IPS DF 4.7 (cell line): ENCODE results near the gene PPP1R13B.

ENCODE experiments used
- DNase-seq: peaks from one replicate; pipeline ENCODE4 v3.0.0-alpha.2; 2013; ENCODE audit warnings: low spot score; ENCODE audit errors: extremely low read depth

The PPP1R13B gene

DNA sequence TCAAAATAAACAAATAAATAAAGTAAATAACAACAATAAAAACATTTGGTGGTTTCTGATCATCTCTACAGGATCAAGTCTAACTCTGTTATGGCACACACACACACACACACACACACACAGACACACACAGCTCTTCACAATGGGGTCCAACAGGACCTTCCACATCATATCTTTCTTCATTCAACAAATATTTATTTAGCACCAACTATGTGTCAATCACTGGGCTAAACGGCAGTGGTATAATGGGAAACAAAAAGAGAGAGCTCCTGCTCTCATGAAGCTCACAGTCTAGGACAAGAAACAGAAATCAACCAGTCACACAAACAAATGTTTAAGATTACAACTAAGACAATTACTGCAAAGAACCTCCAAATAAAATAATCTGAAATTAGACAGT, 9.3 kb downstream of the PPP1R13B start:
- no peak for DNase-seq

DNA sequence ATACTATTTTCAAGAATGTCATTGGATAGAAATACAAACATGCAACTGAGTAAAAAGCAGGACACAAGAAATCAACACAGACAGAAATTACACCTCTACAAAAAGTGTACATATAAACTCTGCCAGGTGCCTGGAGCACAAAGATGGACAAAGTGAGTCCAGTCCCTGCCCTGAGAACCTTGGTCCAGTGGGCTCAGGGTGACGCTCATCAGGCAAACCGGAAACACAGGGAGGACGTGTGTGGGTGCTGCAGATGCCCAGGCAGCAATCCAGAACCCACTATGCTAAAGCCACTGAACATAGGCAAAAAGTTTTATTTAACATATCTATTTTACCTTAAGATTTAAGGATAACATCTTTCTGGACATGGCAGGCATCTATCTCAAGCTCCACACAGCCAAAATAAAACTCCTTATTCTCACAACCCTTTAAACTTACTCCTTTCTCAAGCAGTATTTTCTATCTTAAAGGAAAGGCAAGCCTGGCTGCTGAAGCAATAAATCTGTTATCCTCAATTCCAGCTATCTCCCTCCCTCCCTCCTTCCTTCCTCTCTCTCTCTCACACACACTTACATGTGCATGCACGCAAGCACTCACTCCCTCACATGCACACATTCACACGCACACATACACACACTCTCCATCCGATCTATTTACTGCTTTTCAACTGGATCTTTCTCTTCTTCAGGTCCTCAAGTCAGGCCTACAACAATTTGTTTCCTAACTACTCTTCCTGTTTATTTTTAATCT, 10.2 kb downstream of the PPP1R13B start:
- DNase-seq, result no peak

DNA sequence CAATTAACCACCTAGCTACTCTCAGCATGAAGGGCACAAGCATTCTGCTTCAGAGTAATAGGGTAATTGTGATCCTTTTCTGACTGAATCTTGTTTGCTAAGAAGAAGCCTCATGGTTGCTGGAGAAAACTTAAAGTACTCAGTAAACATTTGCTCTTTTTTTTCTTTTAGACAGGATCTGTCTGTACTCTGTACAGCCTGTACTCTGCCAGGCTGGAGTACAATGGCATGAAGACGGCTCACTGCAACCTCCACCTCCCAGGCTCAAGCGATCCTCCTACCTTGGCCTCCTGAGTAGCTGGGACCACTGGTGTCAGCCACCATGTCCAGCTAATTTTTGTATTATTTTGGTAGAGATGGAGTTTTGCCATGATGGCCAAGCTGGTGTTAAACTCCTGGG, 12.4 kb downstream of the PPP1R13B start:
- no peak for DNase-seq

DNA sequence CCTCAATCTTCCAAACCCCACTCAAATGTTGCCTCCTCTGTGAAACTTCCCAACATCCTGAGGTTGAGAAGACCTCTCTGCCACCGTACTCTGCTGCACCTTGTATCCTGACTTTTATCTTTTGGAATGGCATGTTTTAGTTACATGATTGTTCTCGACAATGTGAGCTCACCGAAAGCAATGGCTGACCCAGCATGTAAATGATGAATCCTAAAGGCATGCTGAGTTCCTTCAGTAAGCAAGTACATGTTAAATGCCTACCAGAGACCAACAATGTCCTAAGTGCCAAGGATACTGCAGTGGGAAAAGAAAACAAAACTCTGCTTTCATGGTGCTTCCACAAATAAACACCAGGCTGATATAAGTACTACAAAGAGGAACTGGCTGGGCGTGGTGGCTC, 13.7 kb downstream of the PPP1R13B start:
- no peak for DNase-seq

DNA sequence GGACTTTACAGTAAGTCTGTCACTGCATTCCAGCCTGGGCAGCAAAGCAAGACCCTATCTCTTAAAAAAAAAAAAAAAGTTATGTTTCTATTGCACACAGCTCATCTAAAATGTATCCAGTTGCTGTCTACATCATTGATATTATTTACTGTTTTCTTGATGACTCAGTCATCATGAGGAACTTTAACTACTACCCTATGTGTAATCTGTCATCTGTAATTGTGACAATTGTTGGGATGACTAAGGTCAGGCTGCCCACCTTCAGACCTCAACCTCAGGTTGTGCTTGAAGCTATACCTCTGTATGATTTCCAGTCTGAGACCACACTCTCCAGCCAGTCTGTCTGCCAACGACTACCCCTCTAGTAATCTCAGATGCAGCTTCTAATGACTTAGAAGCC, 15.3 kb downstream of the PPP1R13B start:
- DNase-seq, result no peak

DNA sequence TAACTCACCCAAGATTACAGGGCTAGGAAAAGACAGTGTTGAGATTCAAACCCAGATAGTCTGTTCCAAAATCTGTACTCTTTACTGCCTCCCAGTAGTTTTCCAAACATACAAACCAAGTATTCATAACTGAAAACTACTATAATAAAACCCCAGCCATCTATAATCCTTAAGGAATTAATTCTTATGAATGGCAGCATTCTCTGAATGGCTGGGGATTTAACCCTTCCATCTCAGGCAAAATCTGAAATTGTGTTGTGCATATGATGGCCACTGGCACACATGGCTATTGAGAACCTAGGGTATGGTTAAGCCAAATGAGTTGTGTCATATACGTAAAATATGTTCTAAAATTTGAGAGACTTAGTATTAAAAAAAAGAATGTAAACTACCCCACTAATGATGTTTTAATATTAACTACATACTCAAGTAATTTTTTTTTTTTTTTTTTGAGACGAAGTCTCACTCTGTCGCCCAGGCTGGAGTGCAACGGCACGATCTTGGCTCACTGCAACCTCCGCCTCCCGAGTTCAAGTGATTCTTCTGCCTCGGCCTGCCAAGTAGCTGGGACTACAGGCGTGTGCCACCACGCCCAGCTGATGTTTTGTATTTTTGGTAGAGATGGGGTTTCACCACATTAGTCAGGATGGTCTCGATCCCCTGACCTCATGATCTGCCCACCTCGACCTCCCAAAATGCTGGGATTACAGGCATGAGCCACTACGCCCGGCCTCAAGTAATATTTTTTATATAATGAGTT, 16.7 kb downstream of the PPP1R13B start:
- DNase-seq, result no peak

DNA sequence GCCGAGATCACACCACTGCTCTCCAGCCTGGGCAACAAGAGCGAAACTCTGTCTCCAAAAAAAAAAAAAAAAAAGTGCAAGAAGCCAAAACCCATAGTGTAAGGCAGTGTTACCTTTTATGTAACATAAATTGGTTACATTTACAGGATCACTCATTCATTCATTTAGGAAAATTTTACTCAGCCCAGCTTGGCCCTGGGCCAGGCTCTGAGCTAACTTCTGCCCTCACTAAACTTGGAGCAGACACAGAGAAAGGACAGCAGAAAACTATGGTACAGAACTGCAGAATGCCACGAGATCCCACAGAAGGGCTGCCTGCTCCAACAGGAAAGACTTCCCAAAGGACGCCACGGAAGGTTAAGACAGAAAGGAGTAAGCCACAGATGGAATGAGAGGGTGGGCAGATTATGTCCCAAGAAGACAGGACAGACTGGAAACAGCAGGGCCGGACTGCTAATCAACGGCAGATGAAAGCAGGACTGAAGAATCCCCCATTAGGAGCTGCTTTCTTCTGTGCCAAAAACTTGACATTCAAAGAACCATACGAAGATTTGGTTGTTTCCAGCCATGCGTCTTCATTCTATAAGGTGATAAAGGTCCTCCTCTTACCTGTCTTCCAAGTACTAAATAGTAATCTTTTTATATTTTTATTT, 18.9 kb downstream of the PPP1R13B start:
- DNase-seq, result no peak

DNA sequence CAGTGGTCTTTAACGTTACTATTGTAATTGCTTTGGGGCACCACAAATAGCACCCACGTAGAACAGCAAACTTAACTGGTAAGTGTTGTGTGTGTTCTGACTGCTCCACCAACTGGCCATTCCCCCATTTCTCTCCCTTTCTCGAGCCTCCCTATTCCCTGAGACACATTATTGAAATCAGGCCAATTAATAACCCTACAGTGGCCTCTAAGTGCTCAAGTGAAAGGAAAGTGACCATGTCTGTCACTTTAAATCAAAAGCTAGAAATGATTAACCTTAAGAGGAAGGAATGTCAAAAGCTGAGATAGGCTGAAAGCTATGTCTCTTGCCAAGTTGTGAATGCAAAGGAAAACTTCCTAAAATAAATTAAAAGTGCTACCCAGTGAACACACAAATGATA, 22.3 kb downstream of the PPP1R13B start:
- no peak for DNase-seq

DNA sequence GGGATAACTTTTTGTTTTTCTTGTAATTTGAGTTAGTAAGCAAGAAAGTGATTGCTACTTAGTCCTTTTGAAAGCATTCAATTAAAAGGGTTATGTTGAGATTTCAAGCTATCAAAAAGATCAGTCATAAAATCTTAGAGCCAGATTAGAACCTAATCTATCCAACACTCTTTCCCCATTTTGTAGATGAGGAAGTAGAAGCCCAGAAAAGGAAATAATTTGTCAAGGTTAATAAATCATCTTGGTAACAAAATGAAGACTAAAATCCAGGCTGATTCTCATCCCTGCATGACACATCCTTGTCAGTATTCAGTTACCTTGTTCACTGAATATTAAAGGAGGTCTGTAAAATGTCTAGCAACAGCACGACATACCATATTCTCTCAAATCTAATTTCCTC, 26.5 kb downstream of the PPP1R13B start:
- no peak for DNase-seq

DNA sequence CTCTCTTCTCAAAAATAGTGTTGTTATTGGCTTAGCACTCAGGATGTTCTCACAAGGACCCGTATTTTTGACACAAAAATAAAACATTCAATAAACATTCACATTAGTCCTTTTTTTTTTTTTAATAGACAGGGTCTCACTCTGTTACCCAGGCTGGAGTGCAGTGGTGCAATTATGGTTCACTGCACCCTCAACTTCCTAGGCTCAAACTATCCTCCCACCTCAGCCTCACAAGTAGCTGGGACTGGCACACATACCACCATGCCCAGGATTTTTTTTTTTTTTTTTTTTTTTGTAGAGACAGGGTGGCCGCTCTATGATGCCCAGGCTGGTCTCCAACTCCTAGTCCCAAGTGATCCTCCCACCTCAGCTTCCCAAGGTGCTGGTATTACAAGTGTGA, 27.0 kb downstream of the PPP1R13B start:
- no peak for DNase-seq

DNA sequence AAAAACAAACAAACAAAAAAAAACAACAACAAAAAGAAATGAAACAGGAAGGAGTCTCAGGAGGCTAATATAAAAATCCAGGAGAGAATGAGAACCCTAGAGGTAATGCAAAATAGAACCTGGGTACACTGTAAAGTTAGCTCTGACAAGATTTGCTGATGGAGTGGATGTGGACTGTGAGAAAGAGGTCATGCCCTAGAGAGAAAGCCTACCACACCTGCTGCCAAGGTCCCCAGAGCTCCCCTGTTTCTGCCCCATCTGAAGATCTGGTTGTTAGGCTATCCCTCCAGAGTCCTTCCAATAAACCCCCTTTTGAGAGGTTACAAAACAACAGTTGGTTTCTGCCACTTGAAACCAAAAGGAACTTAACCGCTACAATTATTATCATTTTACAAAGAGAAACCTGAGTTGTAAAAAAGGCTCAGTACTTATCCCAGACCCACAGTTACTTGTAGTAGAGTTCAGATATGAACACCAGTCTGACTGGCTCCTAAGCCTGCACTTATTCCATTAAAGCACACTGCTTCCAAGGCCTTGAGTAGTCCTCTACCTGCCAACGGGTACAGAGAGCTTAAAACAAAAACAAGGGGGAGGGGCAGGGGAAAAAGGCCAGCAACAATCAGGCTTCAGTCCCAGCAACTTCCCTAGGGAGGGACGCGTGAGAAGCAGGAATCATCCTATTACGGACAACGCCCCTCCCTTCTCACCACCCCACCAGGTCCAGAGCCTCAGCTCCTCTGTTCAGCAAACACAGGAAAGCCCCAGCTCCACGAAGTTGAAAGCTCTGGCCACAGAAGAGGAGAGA, 27.7 kb downstream of the PPP1R13B start:
- DNase-seq, result peak; percentile 30

DNA sequence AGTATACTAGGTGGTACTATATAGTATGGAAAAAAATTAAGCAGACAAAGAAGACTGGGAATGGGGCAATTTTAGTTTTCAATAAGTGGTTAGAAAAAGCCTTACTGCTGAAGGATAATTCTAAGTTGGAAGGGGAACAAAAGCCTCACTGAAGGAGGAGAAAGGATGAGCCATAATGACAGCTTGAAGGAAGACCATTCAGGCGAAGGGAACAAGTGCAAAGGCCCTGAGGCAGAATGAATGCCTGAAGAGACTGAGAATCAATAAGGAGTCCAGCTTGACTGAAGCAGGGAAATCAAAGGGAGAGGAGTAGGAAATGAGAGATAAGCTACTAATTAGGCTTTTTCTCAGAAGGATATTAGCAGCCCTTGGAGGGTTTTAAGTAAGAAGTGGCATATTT, 28.5 kb downstream of the PPP1R13B start:
- DNase-seq, result no peak

DNA sequence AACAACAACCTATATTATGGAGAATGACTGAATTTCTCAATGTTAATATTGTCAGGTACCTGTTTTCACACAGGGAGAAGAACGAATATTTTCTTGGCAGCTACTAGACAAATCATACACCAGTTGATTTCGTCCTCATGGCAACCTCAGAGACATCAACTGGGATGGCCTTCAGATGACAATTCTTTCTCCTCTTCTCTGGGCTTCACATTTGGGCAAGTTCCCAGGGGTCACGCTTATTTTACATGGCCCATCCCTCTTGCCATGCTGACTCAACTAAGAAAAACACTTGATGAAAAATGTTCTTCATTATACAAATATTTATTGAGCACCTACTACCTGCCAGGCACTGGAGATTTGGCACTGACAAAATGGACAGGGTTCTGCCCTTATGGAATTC, 29.0 kb downstream of the PPP1R13B start:
- DNase-seq, result no peak

DNA sequence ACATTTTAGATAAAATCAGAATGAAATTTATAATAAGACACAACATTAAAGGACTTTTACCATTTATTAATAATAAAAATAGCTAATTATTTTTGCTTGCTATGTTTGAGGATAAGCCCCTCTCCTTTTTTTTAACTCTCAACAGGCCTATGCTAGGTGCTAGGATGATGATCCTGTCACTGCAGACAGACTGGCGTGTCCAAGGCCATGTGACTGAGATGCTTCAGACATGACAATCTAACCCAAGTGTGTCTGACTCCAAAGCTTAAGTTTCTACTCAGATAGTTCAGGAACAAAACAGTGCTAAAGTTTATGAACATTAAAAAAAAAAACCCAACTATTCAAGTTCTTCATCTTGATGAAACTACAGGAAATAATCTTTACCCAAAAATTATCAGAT, 29.8 kb downstream of the PPP1R13B start:
- no peak for DNase-seq

DNA sequence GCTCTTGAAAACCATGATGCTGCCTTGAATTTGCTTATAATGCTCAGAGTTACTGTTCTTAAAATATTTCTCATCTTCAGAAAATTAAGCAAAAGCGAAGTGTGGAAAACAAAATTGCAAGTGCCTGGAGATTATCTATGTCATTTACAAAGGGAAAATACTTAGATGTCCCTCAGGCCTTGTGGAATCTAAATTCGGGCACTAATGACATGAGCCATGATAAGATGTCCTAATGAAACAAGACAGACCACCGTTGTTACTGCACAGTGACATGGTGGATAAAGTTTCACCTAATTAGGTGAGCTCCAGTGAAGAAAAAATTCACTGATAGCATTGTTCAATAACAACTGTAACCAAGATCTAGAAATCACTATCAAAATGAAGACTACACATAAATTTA, 30.4 kb downstream of the PPP1R13B start:
- no peak for DNase-seq

DNA sequence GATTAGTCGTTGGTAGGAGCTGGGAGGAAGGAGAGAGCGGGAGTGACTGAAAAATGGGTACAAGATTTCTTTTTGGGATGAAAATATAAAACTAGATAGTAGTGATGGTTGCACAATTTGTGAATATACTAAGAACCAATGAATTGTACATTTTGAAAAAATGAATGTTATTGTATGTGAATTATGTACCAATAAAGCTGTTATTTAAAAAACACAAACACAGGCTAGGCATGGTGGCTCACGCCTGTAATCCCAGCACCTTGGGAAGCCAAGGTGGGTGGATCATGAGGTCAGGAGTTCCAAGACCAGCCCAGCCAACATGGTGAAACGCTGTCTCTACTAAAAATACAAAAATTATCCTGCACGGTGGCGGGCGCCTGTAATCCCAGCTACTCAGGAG, 32.1 kb downstream of the PPP1R13B start:
- no peak for DNase-seq

DNA sequence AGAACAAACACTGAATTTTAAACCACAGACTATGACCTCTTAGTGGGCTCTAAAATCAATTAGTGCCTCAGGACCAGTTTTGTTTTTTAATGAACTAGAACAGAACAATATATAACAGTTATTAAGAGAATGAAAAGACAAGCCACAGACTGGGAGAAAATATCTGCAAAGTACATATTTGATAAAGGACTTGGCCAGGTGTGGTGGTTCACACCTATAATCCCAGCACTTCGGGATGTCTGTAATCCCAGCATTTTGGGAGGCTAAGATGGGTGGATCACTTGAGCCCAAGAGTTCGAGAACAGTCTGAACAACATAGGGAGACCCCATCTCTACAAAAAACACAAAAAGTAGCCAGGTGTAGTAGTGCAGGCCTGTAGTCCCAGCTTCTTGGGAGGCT, 36.2 kb downstream of the PPP1R13B start:
- no peak for DNase-seq

DNA sequence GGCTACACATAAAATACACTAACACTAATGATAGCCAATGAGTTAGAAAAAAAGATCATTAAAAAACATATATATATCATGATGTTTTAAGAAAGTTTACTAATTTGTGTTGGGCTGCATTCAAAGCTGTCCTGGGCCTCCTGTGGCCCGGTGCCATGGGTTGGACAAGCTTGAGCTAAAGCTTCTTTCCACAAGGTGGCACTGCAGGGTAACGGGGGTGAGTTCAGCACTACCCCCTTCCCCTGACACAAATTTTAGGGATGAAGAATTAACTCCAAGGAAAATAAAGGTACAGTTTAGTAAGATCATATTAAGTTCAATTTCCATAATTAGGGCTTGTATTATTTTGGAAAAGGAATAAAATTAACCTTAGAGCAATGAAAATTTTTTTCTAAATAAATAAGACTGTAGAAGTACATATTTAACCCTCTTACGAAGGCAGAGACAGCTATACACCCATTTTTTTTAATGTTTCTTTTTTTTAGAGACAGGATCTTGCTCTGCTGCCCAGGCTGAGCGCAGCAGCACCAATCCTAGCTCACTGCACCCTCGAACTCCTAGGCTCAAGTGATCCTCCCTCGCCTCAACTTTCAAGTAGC, 38.9 kb downstream of the PPP1R13B start:
- peak; percentile 41 for DNase-seq

DNA sequence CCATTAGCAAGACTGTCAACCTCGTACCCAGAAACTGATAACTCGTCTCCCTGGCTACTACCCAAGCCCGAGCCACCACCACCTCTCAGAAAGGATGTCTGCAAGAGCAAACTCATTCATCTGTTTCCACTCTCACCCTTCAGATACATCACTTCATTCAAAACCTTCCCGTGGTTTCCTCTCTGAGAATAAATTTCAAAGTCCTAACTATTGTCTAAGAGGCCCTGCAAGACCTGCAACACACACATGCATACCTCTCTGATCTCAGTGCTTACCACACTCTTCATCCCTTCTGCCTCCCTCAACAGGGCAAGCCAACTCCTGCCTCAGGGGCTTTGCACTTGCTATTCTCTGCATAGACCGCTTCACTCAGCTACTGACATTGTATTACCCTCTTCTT, 40.6 kb downstream of the PPP1R13B start:
- no peak for DNase-seq

DNA sequence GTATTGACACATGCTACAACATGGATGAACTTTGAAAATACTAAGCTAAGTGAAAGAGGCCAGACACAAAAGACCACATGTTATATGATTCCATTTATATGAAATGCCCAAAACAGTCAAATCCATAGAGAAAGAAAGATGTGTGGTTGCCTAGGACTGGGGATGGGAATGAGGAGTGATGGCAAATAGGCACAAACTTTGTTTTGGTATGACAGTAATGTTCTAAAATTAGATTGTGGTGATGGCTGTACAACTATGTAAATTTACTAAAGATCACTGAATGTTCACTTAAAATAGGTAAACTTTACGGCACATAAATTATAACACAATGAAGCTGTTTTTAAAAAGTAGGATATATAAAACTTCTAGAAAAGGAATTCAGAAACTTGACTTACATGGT, 41.7 kb downstream of the PPP1R13B start:
- no peak for DNase-seq

DNA sequence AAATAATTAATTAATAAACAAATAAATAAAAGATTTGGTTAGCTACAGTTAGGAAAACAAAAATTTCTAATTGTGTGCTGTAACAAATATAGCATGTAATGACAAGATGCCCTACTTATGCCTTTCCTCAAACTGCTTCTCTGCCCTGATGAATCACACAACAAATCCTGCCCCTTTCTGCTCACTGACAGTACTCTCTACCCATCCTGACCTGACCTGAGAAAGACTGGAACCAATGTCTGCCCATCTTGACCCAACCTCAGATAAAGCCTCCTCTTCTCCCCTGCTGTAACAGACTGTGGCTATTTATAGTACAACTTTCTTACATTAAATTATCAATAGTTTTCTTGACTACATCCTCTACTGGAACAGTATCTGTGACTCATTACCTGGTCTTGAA, 43.7 kb downstream of the PPP1R13B start:
- no peak for DNase-seq
